MM.1S (cell line): ENCODE data around the gene DHRS7C.

Experiments
- EZH2 ChIP-seq: fragments of 300-600 bp; sonication (generic); optimal IDR thresholded peaks from 2 replicates; pipeline ENCODE3; 2017; ENCODE audit warnings: low read depth, mild to moderate bottlenecking, antibody characterized with exemption, low read length, mixed read lengths
- TF ChIP-seq, protein P1 (sequence below): fragments of 300-600 bp; sonication (generic); IDR thresholded peaks from 2 replicates; pipeline ENCODE4 v1.5.1; 2016; ENCODE audit warnings: antibody characterized with exemption, low read length, mixed read lengths

DNA sequence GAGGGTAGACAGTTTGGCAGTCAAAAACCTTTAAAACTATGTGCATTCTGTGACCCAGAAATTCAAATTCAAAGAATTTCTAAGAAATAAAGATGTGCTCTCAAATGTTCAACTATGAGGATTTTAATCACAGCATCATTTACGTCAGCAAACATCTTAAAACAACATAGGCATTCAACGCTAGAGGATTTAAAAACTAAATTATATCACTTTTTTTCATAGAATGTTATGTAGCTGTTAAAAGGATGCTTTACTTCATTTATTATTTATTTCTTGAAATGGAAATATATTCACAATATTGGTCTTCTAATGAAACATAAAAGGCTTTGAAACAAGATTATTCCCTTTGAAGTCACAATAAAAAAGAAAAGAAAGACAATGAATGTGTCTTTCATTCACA, 38.0 kb upstream of the DHRS7C start:
- TF ChIP-seq, protein P1, sequence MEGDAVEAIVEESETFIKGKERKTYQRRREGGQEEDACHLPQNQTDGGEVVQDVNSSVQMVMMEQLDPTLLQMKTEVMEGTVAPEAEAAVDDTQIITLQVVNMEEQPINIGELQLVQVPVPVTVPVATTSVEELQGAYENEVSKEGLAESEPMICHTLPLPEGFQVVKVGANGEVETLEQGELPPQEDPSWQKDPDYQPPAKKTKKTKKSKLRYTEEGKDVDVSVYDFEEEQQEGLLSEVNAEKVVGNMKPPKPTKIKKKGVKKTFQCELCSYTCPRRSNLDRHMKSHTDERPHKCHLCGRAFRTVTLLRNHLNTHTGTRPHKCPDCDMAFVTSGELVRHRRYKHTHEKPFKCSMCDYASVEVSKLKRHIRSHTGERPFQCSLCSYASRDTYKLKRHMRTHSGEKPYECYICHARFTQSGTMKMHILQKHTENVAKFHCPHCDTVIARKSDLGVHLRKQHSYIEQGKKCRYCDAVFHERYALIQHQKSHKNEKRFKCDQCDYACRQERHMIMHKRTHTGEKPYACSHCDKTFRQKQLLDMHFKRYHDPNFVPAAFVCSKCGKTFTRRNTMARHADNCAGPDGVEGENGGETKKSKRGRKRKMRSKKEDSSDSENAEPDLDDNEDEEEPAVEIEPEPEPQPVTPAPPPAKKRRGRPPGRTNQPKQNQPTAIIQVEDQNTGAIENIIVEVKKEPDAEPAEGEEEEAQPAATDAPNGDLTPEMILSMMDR = no peak
- no peak for TF ChIP-seq EZH2
